Measurements from ENCODE around the gene TMEM87B. TPM values are rescaled to one million over a fixed set of nuclear protein-coding genes. Genes with fewer than 3 reads are reported as not detected.

TMEM87B gene
- total and polyA plus RNA-seq, 2 of the 4 experiments (the other 2 are of a cell fraction): 6.3 to 12.5 TPM

DNA sequence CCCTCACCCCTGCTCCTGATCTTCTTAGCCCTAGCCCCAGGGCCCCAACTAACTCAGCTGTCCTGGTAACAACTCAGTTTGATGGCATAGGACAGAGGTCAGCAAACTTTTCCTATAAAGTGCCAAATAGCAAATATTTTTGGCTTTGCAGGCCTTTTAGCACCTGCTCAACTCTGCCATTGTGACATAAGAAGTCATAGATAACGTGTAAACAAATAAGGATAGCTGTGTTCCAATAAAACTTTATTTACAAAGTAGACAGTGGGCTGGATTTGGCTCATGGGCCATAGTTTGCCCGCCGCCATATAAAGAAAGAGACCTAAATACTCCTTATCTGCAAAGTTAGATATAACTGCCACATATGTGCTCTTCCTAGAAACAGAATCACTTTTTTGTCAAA lies 27.3 kb upstream of the TMEM87B start:
- Histone ChIP-seq H3K18ac (ENCODE audit: low read depth, low read length) (no peak overlapping the region), H2AK9ac (replicated peaks; ENCODE audit: low read depth, low read length, poor library complexity) (no peak overlapping the region), H2BK20ac (ENCODE audit: low read depth, low read length) (no peak overlapping the region), H4K5ac (ENCODE audit: low read depth, low read length) (no peak overlapping the region), H3K23ac (ENCODE audit: low read depth, low read length) (no peak overlapping the region), H3K4me1 (ENCODE audit: control insufficient read depth, insufficient read depth, low read length) (no peaks in the 10 kb centered on the region; the same call in 1 of the 2 replicates), H3K4ac (ENCODE audit: low read depth, low read length) (no peak overlapping the region), H4K8ac (ENCODE audit: low read depth in 2 of 2, low read length in 2 of 2) (no peak overlapping the region), H2AFZ (replicated peaks; ENCODE audit: low read length, poor library complexity) (no peak overlapping the region), H4K20me1 (ENCODE audit: insufficient read depth, low read length) (no peaks in the 10 kb centered on the region), H3K9me3 (ENCODE audit: control insufficient read depth, insufficient read depth, low read length) (no peaks in the 10 kb centered on the region), H3K36me3 (ENCODE audit: control insufficient read depth, insufficient read depth, low read length) (no peaks in the 10 kb centered on the region), H3K4me2 (ENCODE audit: low read depth, low read length) (no peak overlapping the region), H3K27me3 (ENCODE audit: control insufficient read depth, insufficient read depth, low read length) (peaks cover 3% of the 10 kb centered on the region; the same call in 1 of the 2 replicates), H3K4me3 (ENCODE audit: insufficient read depth, low read depth, low read length) (no peak overlapping the region), H3K56ac (ENCODE audit: extremely low read depth, insufficient read depth, low read length) (no peak overlapping the region), H3K9ac (ENCODE audit: low read depth, low read length) (no peak overlapping the region), H4K91ac (ENCODE audit: insufficient read depth, low read depth, low read length) (no peak overlapping the region), H3K9me1 (ENCODE audit: insufficient read depth, low read length) (no peaks in the 10 kb centered on the region; the same call in 1 of the 2 replicates), H2BK120ac (ENCODE audit: low read depth, low read length) (no peak overlapping the region), H2AK5ac (ENCODE audit: low read depth, low read length) (no peak overlapping the region), H2BK5ac (ENCODE audit: low read depth, low read length, poor library complexity, severe bottlenecking) (no peak overlapping the region), H3K27ac (ENCODE audit: insufficient read depth, low read length) (no peak overlapping the region), H3K79me1 (ENCODE audit: low read depth in 1 of 2, low read length in 2 of 2) (no peaks in the 10 kb centered on the region), H2BK15ac (ENCODE audit: low read depth, low read length) (no peak overlapping the region), H3K14ac (replicated peaks; ENCODE audit: low read depth, low read length) (no peak overlapping the region)
- WGBS, 2 experiments (ENCODE audit: extremely low coverage in 2 of 2, insufficient read length in 1 of 2): no CpG with 5 or more reads among the region's 3 CpGs
- dilution Hi-C loops (cut with HindIII; ENCODE audit: low sequenced_read_pairs, unreplicated experiment): no loop called here
- ChIA-PET POLR2A (ENCODE audit: unreplicated experiment) (no interaction called here), CTCF (no interaction called here)
- no TSS peak for BruUV-seq (replicated peaks)
- TF ChIP-seq MAFK (IDR thresholded peaks at IDR 0.05; ENCODE audit: low read depth, low read length): no peak
- no peak for TF ChIP-seq USF2 (IDR thresholded peaks at IDR 0.05; ENCODE audit: low read depth, low read length)
- TF ChIP-seq CEBPB (IDR thresholded peaks at IDR 0.05; ENCODE audit: low read depth, low read length): no peak
- no peak for TF ChIP-seq RFX5 (IDR thresholded peaks at IDR 0.05; ENCODE audit: low read depth, low read length)
- TF ChIP-seq, protein P1, sequence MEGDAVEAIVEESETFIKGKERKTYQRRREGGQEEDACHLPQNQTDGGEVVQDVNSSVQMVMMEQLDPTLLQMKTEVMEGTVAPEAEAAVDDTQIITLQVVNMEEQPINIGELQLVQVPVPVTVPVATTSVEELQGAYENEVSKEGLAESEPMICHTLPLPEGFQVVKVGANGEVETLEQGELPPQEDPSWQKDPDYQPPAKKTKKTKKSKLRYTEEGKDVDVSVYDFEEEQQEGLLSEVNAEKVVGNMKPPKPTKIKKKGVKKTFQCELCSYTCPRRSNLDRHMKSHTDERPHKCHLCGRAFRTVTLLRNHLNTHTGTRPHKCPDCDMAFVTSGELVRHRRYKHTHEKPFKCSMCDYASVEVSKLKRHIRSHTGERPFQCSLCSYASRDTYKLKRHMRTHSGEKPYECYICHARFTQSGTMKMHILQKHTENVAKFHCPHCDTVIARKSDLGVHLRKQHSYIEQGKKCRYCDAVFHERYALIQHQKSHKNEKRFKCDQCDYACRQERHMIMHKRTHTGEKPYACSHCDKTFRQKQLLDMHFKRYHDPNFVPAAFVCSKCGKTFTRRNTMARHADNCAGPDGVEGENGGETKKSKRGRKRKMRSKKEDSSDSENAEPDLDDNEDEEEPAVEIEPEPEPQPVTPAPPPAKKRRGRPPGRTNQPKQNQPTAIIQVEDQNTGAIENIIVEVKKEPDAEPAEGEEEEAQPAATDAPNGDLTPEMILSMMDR (conservative IDR thresholded peaks at IDR 0.05; ENCODE audit: low read depth, low read length): no peak
- TF ChIP-seq NFE2L2 (IDR thresholded peaks at IDR 0.05; ENCODE audit: low read depth, low read length): no peak
- no peak for TF ChIP-seq CHD1 (IDR thresholded peaks at IDR 0.05; ENCODE audit: low read depth, low read length)
- no peak for TF ChIP-seq ELK1 (IDR thresholded peaks at IDR 0.05; ENCODE audit: borderline replicate concordance, low read depth, low read length)
- no peak for TF ChIP-seq MXI1 (IDR thresholded peaks at IDR 0.05; ENCODE audit: borderline replicate concordance, low read depth, low read length)
- TF ChIP-seq RCOR1 (IDR thresholded peaks at IDR 0.05; ENCODE audit: insufficient replicate concordance, low read length): no peak
- no peak for TF ChIP-seq RAD21 (IDR thresholded peaks at IDR 0.05; ENCODE audit: low read length)
- no peak for TF ChIP-seq BHLHE40 (IDR thresholded peaks at IDR 0.05; ENCODE audit: low read depth, low read length)
- TF ChIP-seq SMC3 (IDR thresholded peaks at IDR 0.05; ENCODE audit: low read depth, low read length): no peak
- TF ChIP-seq MAZ (IDR thresholded peaks at IDR 0.05; ENCODE audit: borderline replicate concordance, low read depth, low read length): no peak
- TF ChIP-seq POLR2A (IDR thresholded peaks at IDR 0.05; ENCODE audit: low read depth, low read length): no peak
- DNase-seq (no peak), ATAC-seq (ENCODE audit: low read depth) (no peak)
- in situ Hi-C loops (cut with MboI; ENCODE audit: low sequenced_read_pairs): no loop called here
- intact Hi-C loops (cut with micrococcal nuclease): no loop called here

Measured in IMR-90 (cell line).